Measurements from ENCODE around the gene STK39. TPM values are rescaled to one million over a fixed set of nuclear protein-coding genes. Genes with fewer than 3 reads are reported as not detected.

STK39 gene
- total and polyA plus RNA-seq, 2 of the 4 experiments (the other 2 are of a cell fraction), result 11.8 to 16.4 TPM

GRCh38 chr2:167981945-167982344 is 265.4 kb downstream of the STK39 start:
- no peak for DNase-seq
- BruUV-seq (replicated peaks), result no TSS peak
- Histone ChIP-seq H3K9me1 (ENCODE audit: insufficient read depth, low read length) (peaks cover 7% of the 10 kb centered on the region), H3K18ac (ENCODE audit: low read depth, low read length) (0 out of 2 replicates have a peak overlapping the region, but pooled peaks have one; percentile 14), H2BK20ac (ENCODE audit: low read depth, low read length) (peak overlapping the region; percentile 60; the same call in 1 of the 2 replicates), H3K23ac (ENCODE audit: low read depth, low read length) (no peak overlapping the region), H3K27ac (ENCODE audit: insufficient read depth, low read length) (no peak overlapping the region; the same call in 1 of the 2 replicates), H3K14ac (replicated peaks; ENCODE audit: low read depth, low read length) (peak overlapping the region; percentile 68), H4K5ac (ENCODE audit: low read depth, low read length) (no peak overlapping the region; the same call in 1 of the 2 replicates), H2AK9ac (replicated peaks; ENCODE audit: low read depth, low read length, poor library complexity) (peak overlapping the region; percentile 59), H3K9me3 (ENCODE audit: control insufficient read depth, insufficient read depth, low read length) (no peaks in the 10 kb centered on the region), H3K4me3 (ENCODE audit: insufficient read depth, low read depth, low read length) (no peak overlapping the region), H3K27me3 (ENCODE audit: control insufficient read depth, insufficient read depth, low read length) (no peaks in the 10 kb centered on the region), H2BK15ac (ENCODE audit: low read depth, low read length) (no peak overlapping the region), H4K91ac (ENCODE audit: insufficient read depth, low read depth, low read length) (peak overlapping the region; percentile 49; the same call in 1 of the 2 replicates), H3K4me2 (ENCODE audit: low read depth, low read length) (no peak overlapping the region), H3K36me3 (ENCODE audit: control insufficient read depth, insufficient read depth, low read length) (peaks cover 2% of the 10 kb centered on the region), H2BK5ac (ENCODE audit: low read depth, low read length, poor library complexity, severe bottlenecking) (peak overlapping the region; percentile 4), H3K79me1 (ENCODE audit: low read depth in 1 of 2, low read length in 2 of 2) (peaks cover 8 to 13% of the 10 kb centered on the region in 2 experiments), H3K4me1 (ENCODE audit: control insufficient read depth, insufficient read depth, low read length) (peaks cover 20% of the 10 kb centered on the region), H3K4ac (ENCODE audit: low read depth, low read length) (peak overlapping the region; percentile 45), H3K9ac (ENCODE audit: low read depth, low read length) (no peak overlapping the region), H4K20me1 (ENCODE audit: insufficient read depth, low read length) (no peaks in the 10 kb centered on the region), H2BK120ac (ENCODE audit: low read depth, low read length) (peak overlapping the region; percentile 84), H2AK5ac (ENCODE audit: low read depth, low read length) (no peak overlapping the region), H3K56ac (ENCODE audit: extremely low read depth, insufficient read depth, low read length) (no peak overlapping the region; the same call in 1 of the 2 replicates), H2AFZ (replicated peaks; ENCODE audit: low read length, poor library complexity) (no peak overlapping the region), H4K8ac (ENCODE audit: low read depth in 2 of 2, low read length in 2 of 2) (0 out of 4 replicates have a peak overlapping the region, but pooled peaks of 1 of the 2 experiments have one; percentile 14)
- dilution Hi-C loops (cut with HindIII; ENCODE audit: low sequenced_read_pairs, unreplicated experiment), result no loop called here
- in situ Hi-C loops (cut with MboI; ENCODE audit: low sequenced_read_pairs), result no loop called here
- 55% methylated on average over 2 of the region's 5 CpGs; no CpG with 5 or more reads in 1 of the 2 experiments for WGBS, 2 experiments (ENCODE audit: extremely low coverage in 2 of 2, insufficient read length in 1 of 2)
- intact Hi-C loops (cut with micrococcal nuclease), result no loop called here
- CTCF ChIA-PET, result interaction anchor here (0.6 to 0.9 kb wide), 2 partner anchors 95 to 1067 kb away, joined by 3 to 4 read pairs; no protein-coding TSS in a partner anchor
- TF ChIP-seq CEBPB (IDR thresholded peaks at IDR 0.05; ENCODE audit: low read depth, low read length), result 0 out of 2 replicates have a peak, but pooled peaks have one; percentile 14
- TF ChIP-seq, protein P1, sequence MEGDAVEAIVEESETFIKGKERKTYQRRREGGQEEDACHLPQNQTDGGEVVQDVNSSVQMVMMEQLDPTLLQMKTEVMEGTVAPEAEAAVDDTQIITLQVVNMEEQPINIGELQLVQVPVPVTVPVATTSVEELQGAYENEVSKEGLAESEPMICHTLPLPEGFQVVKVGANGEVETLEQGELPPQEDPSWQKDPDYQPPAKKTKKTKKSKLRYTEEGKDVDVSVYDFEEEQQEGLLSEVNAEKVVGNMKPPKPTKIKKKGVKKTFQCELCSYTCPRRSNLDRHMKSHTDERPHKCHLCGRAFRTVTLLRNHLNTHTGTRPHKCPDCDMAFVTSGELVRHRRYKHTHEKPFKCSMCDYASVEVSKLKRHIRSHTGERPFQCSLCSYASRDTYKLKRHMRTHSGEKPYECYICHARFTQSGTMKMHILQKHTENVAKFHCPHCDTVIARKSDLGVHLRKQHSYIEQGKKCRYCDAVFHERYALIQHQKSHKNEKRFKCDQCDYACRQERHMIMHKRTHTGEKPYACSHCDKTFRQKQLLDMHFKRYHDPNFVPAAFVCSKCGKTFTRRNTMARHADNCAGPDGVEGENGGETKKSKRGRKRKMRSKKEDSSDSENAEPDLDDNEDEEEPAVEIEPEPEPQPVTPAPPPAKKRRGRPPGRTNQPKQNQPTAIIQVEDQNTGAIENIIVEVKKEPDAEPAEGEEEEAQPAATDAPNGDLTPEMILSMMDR (conservative IDR thresholded peaks at IDR 0.05; ENCODE audit: low read depth, low read length), result no peak
- POLR2A ChIA-PET (ENCODE audit: unreplicated experiment), result no interaction called here
- peak; percentile 39; the same call in 1 of the 2 replicates for ATAC-seq (ENCODE audit: low read depth)
